H9 (cell line): Measurements from ENCODE around the gene NAP1L5. TPM values are rescaled to one million over a fixed set of nuclear protein-coding genes. Genes with fewer than 3 reads are reported as not detected.

Source experiments
- DNase-seq: peaks from one replicate; pipeline ENCODE4 v3.0.0-alpha.2; 2017
- H2AFZ ChIP-seq: one replicate; pipeline ENCODE4 v1.6.1; 2013; ENCODE audit warnings: mild to moderate bottlenecking, low read length, control low read depth, moderate library complexity
- H2AK5ac ChIP-seq: 2 replicates; pipeline ENCODE4 v1.6.1; 2013; ENCODE audit warnings: low read length, control low read depth, mixed read lengths; ENCODE audit not compliant: insufficient read length
- H2BK120ac ChIP-seq: one replicate; pipeline ENCODE4 v1.6.1; 2013; ENCODE audit warnings: low read depth, mild to moderate bottlenecking, low read length, control low read depth, inconsistent platforms; ENCODE audit not compliant: poor library complexity, severe bottlenecking
- H2BK12ac ChIP-seq: 2 replicates; pipeline ENCODE4 v1.6.1; 2013; ENCODE audit warnings: low read length, control low read depth, mixed read lengths, low read depth; ENCODE audit not compliant: insufficient read length
- H2BK15ac ChIP-seq: 2 replicates; pipeline ENCODE4 v1.6.1; 2013; ENCODE audit warnings: low read depth, low read length, control low read depth
- H2BK20ac ChIP-seq: one replicate; pipeline ENCODE4 v1.6.1; 2013; ENCODE audit warnings: low read depth, mild to moderate bottlenecking, low read length, control low read depth, inconsistent platforms; ENCODE audit not compliant: poor library complexity, severe bottlenecking
- H2BK5ac ChIP-seq: 2 replicates; pipeline ENCODE4 v1.6.1; 2013; ENCODE audit warnings: low read length, control low read depth, mixed read lengths; ENCODE audit not compliant: insufficient read length
- H3K14ac ChIP-seq: 2 replicates; pipeline ENCODE4 v1.6.1; 2013; ENCODE audit warnings: low read length, control low read depth; ENCODE audit not compliant: insufficient read depth
- H3K18ac ChIP-seq: 2 replicates; pipeline ENCODE4 v1.6.1; 2013; ENCODE audit warnings: low read depth, mild to moderate bottlenecking, mixed read lengths, low read length, control low read depth; ENCODE audit not compliant: insufficient read length
- H3K23ac ChIP-seq: 2 replicates; pipeline ENCODE4 v1.6.1; 2013; ENCODE audit warnings: low read length, control low read depth, mixed read lengths, low read depth; ENCODE audit not compliant: insufficient read length
- H3K23me2 ChIP-seq: 2 replicates; pipeline ENCODE4 v1.6.1; 2013; ENCODE audit warnings: low read depth, mild to moderate bottlenecking, mixed read lengths, low read length, control low read depth; ENCODE audit not compliant: insufficient read length, poor library complexity, severe bottlenecking
- H3K27ac ChIP-seq: 2 replicates; pipeline ENCODE4 v1.5.1; 2013; ENCODE audit warnings: low read length, control low read depth, mixed read lengths, low read depth; ENCODE audit not compliant: insufficient read length
- H3K27me3 ChIP-seq: 2 replicates; pipeline ENCODE4 v1.6.1; 2013; ENCODE audit warnings: low read length, control low read depth, inconsistent platforms; ENCODE audit not compliant: insufficient read depth
- H3K4ac ChIP-seq: 2 replicates; pipeline ENCODE4 v1.6.1; 2013; ENCODE audit warnings: low read depth, mild to moderate bottlenecking, control low read depth, inconsistent platforms, low read length, moderate library complexity
- H3K4me1 ChIP-seq: 2 replicates; pipeline ENCODE4 v1.6.1; 2013; ENCODE audit warnings: low read length, control low read depth, inconsistent platforms; ENCODE audit not compliant: insufficient read depth
- H3K4me2 ChIP-seq: 2 replicates; pipeline ENCODE4 v1.6.1; 2013; ENCODE audit warnings: low read length, control low read depth, mixed read lengths; ENCODE audit not compliant: insufficient read length, insufficient read depth
- H3K56ac ChIP-seq: 2 replicates; pipeline ENCODE4 v1.6.1; 2013; ENCODE audit warnings: low read depth, mild to moderate bottlenecking, mixed read lengths, low read length, control low read depth; ENCODE audit not compliant: insufficient read length
- H3K79me1 ChIP-seq: 2 replicates; pipeline ENCODE4 v1.6.1; 2013; ENCODE audit warnings: low read depth, mild to moderate bottlenecking, moderate library complexity, low read length, control low read depth, inconsistent platforms; ENCODE audit not compliant: insufficient read depth, poor library complexity, severe bottlenecking
- H3K79me2 ChIP-seq: 2 replicates; pipeline ENCODE4 v1.6.1; 2013; ENCODE audit warnings: low read length, control low read depth, inconsistent platforms; ENCODE audit not compliant: insufficient read depth
- H3K9ac ChIP-seq: 2 replicates; pipeline ENCODE4 v1.6.1; 2013; ENCODE audit warnings: low read length, control low read depth, mixed read lengths; ENCODE audit not compliant: insufficient read length; ENCODE audit errors: extremely low read depth
- H3K9me3 ChIP-seq: one replicate; pipeline ENCODE4 v1.6.1; 2013; ENCODE audit warnings: low read depth, low read length, inconsistent platforms; ENCODE audit not compliant: control insufficient read depth
- H3T11ph ChIP-seq: one replicate; pipeline ENCODE4 v1.6.1; 2013; ENCODE audit warnings: mild to moderate bottlenecking, low read length, control low read depth, inconsistent platforms
- H4K20me1 ChIP-seq: one replicate; pipeline ENCODE4 v1.6.1; 2013; ENCODE audit not compliant: control insufficient read depth, insufficient read length, insufficient read depth
- H4K5ac ChIP-seq: 2 replicates; pipeline ENCODE4 v1.6.1; 2013; ENCODE audit warnings: low read depth, mild to moderate bottlenecking, mixed read lengths, low read length, control low read depth; ENCODE audit not compliant: insufficient read length
- H4K8ac ChIP-seq: replicated peaks from 2 replicates; pipeline ENCODE4 v1.6.1; 2013; ENCODE audit warnings: low read length, control low read depth, mixed read lengths, low read depth; ENCODE audit not compliant: insufficient read length
- H4K91ac ChIP-seq: 2 replicates; pipeline ENCODE4 v1.6.1; 2013; ENCODE audit warnings: low read depth, mild to moderate bottlenecking, moderate library complexity, mixed read lengths, low read length, control low read depth; ENCODE audit not compliant: insufficient read length
- H3K27ac Mint-ChIP-seq, 3 experiments: 2 replicates in 2 of 3; 3 replicates in 1 of 3; pipeline ENCODE4 v1.8.0; 2020 to 2021; ENCODE audit warnings: mixed read lengths in 3 of 3, mild to moderate bottlenecking in 1 of 3, moderate library complexity in 1 of 3
- H3K27me3 Mint-ChIP-seq: 2 replicates; pipeline ENCODE4 v1.8.0; 2021; ENCODE audit warnings: low read depth, mild to moderate bottlenecking, moderate library complexity, mixed read lengths
- H3K36me3 Mint-ChIP-seq, 3 experiments: 2 replicates in 2 of 3; 3 replicates in 1 of 3; pipeline ENCODE4 v1.8.0; 2020 to 2021; ENCODE audit warnings: low read depth in 3 of 3, mixed read lengths in 3 of 3; ENCODE audit not compliant: insufficient read depth in 1 of 3
- H3K4me1 Mint-ChIP-seq, 2 experiments: 2 replicates each; pipeline ENCODE4 v1.8.0; 2020; ENCODE audit warnings: mixed read lengths in 2 of 2
- H3K4me3 Mint-ChIP-seq, 2 experiments: 2 replicates in 1 of 2; 3 replicates in 1 of 2; pipeline ENCODE4 v1.8.0; 2020 to 2021; ENCODE audit warnings: mild to moderate bottlenecking in 2 of 2, mixed read lengths in 2 of 2, moderate library complexity in 1 of 2
- H3K9me3 Mint-ChIP-seq, 2 experiments: 2 replicates in 1 of 2; 3 replicates in 1 of 2; pipeline ENCODE4 v1.8.0; 2020; ENCODE audit warnings: mild to moderate bottlenecking in 2 of 2, mixed read lengths in 2 of 2, moderate library complexity in 1 of 2
- CTCF ChIP-seq: fragments of 200-600 bp; sonication (generic); conservative IDR thresholded peaks from 3 replicates; pipeline ENCODE4 v1.8.0; 2021; ENCODE audit warnings: antibody characterized with exemption, mild to moderate bottlenecking
- WGBS: extraction: QIAGEN DNeasy Blood & Tissue Kit; methylation state at CpG from one replicate; pipeline ENCODE4 v1.1.7; 2013; ENCODE audit warnings: missing lambda C conversion rate, low lambda C conversion rate, mixed read lengths; ENCODE audit not compliant: insufficient read length; ENCODE audit errors: extremely low coverage; 5-methylcytosine and 5-hydroxymethylcytosine counted together
- total RNA-seq: library from RNA; stranded (reverse); gene quantifications from 2 replicates; pipeline ENCODE4 v1.2.1, GENCODE V29; 2021

NAP1L5 gene
- total RNA-seq, 1 experiment from 2014 or later, result 2.2 TPM

- Histone ChIP-seq H2BK5ac (no peak overlapping the region), H3K4ac (no peak overlapping the region), H3K79me1 (no peaks in the 10 kb centered on the region), H3K79me2 (no peaks in the 10 kb centered on the region), H3K23ac (no peak overlapping the region), H3T11ph (no peak overlapping the region), H3K27ac (no peak overlapping the region), H2AK5ac (no peak overlapping the region), H4K20me1 (no peaks in the 10 kb centered on the region), H3K23me2 (no peaks in the 10 kb centered on the region), H3K18ac (no peak overlapping the region), H3K4me1 (peaks cover 12% of the 10 kb centered on the region), H4K5ac (no peak overlapping the region), H2BK120ac (no peak overlapping the region), H2AFZ (no peak overlapping the region), H2BK15ac (no peak overlapping the region), H3K27me3 (no peaks in the 10 kb centered on the region), H3K4me2 (no peak overlapping the region), H3K9ac (no peak overlapping the region), H4K91ac (no peak overlapping the region), H4K8ac (no peak overlapping the region), H2BK12ac (no peak overlapping the region), H3K9me3 (no peaks in the 10 kb centered on the region), H3K56ac (no peak overlapping the region), H2BK20ac (no peak overlapping the region), H3K14ac (no peak overlapping the region)
- H3K9me3 Mint-ChIP-seq, result no peaks in the 10 kb centered on the region
- no peak for TF ChIP-seq CTCF
- WGBS, result no CpG with 5 or more reads among the region's 1 CpG
- no peaks in the 10 kb centered on the region for H3K27me3 Mint-ChIP-seq
- DNase-seq, result no peak
- H3K4me1 Mint-ChIP-seq, result peaks cover 29 to 38% of the 10 kb centered on the region in 2 experiments
- H3K4me3 Mint-ChIP-seq, result no peak overlapping the region
- H3K36me3 Mint-ChIP-seq, result peaks cover 0 to 20% (median 7%) of the 10 kb centered on the region in 3 experiments; a peak in 6 of 7 replicates
- no peak overlapping the region for H3K27ac Mint-ChIP-seq
Measured at GRCh38 chr4:88735564-88735963, 37.9 kb upstream of the NAP1L5 start.
